Mucosa of rectum (tissue), 2 donors: ENCODE data around the gene CLUH.

Source experiments
- H3K27ac ChIP-seq, 2 donors: one replicate each; pipeline ENCODE4 v1.7.0; 2013; ENCODE audit warnings: inconsistent platforms in 2 of 2, low read depth in 2 of 2, low read length in 2 of 2
- H3K27me3 ChIP-seq, 2 donors: one replicate each; pipeline ENCODE4 v1.7.0; 2013; ENCODE audit warnings: low read length in 2 of 2; ENCODE audit not compliant: control insufficient read depth in 2 of 2, insufficient read depth in 2 of 2
- H3K36me3 ChIP-seq, 2 donors: one replicate each; pipeline ENCODE4 v1.7.0; 2013; ENCODE audit warnings: low read length in 2 of 2; ENCODE audit not compliant: control insufficient read depth in 2 of 2, insufficient read depth in 2 of 2
- H3K4me1 ChIP-seq, 2 donors: one replicate each; pipeline ENCODE4 v1.7.0; 2013; ENCODE audit warnings: low read length in 2 of 2, mild to moderate bottlenecking in 1 of 2; ENCODE audit not compliant: control insufficient read depth in 2 of 2, insufficient read depth in 2 of 2
- H3K4me3 ChIP-seq, 2 donors: one replicate each; pipeline ENCODE4 v1.7.0; 2013; ENCODE audit warnings: low read length in 2 of 2
- H3K9ac ChIP-seq, 2 donors: one replicate each; pipeline ENCODE4 v1.7.0; 2013; ENCODE audit warnings: low read length in 2 of 2, low read depth in 1 of 2, mild to moderate bottlenecking in 1 of 2
- H3K9me3 ChIP-seq, 2 donors: one replicate each; pipeline ENCODE4 v1.7.0; 2013; ENCODE audit warnings: low read length in 2 of 2; ENCODE audit not compliant: control insufficient read depth in 2 of 2
- donor health status: healthy.
- donor health status: Normal muscosa, but diverticular disease.

CLUH gene

GRCh38 chr17:2721603-2722002 is 10.0 kb upstream of the CLUH start:
- H3K9ac ChIP-seq = no peak overlapping the region
- peaks cover 0 to 4% of the 10 kb centered on the region in 2 donors for H3K27me3 ChIP-seq
- no peak overlapping the region for H3K27ac ChIP-seq
- H3K36me3 ChIP-seq = no peaks in the 10 kb centered on the region
- no peaks in the 10 kb centered on the region for H3K9me3 ChIP-seq
- H3K4me1 ChIP-seq = peaks cover 0 to 7% of the 10 kb centered on the region in 2 donors
- no peak overlapping the region for H3K4me3 ChIP-seq

GRCh38 chr17:2719861-2720260 is 8.3 kb upstream of the CLUH start:
- Histone ChIP-seq H3K4me1 (peaks cover 0 to 5% of the 10 kb centered on the region in 2 donors), H3K27ac (no peak overlapping the region), H3K4me3 (no peak overlapping the region), H3K9me3 (no peaks in the 10 kb centered on the region), H3K36me3 (no peaks in the 10 kb centered on the region), H3K27me3 (no peaks in the 10 kb centered on the region), H3K9ac (no peak overlapping the region)

GRCh38 chr17:2718150-2718938 is 6.8 kb upstream of the CLUH start:
- H3K27me3 ChIP-seq = no peaks in the 10 kb centered on the region
- H3K4me1 ChIP-seq = peaks cover 0 to 2% of the 10 kb centered on the region in 2 donors
- no peak overlapping the region for H3K4me3 ChIP-seq
- no peak overlapping the region for H3K9ac ChIP-seq
- H3K9me3 ChIP-seq = no peaks in the 10 kb centered on the region
- H3K36me3 ChIP-seq = no peaks in the 10 kb centered on the region
- peak overlapping the region in 1 of 2 donors; percentile 15 for H3K27ac ChIP-seq

GRCh38 chr17:2716649-2717048 is 5.1 kb upstream of the CLUH start:
- H3K4me3 ChIP-seq = no peak overlapping the region
- H3K36me3 ChIP-seq = no peaks in the 10 kb centered on the region
- H3K9ac ChIP-seq = no peak overlapping the region
- H3K9me3 ChIP-seq = no peaks in the 10 kb centered on the region
- no peak overlapping the region for H3K27ac ChIP-seq
- peaks cover 9 to 11% of the 10 kb centered on the region in 2 donors for H3K4me1 ChIP-seq
- H3K27me3 ChIP-seq = no peaks in the 10 kb centered on the region

GRCh38 chr17:2713881-2714280 is 2.3 kb upstream of the CLUH start:
- no peak overlapping the region for H3K27ac ChIP-seq
- H3K27me3 ChIP-seq = no peaks in the 10 kb centered on the region
- no peak overlapping the region for H3K4me3 ChIP-seq
- no peak overlapping the region for H3K9ac ChIP-seq
- no peaks in the 10 kb centered on the region for H3K36me3 ChIP-seq
- no peaks in the 10 kb centered on the region for H3K9me3 ChIP-seq
- H3K4me1 ChIP-seq = peaks cover 28% of the 10 kb centered on the region in 2 donors

- Histone ChIP-seq H3K27me3 (no peaks in the 10 kb centered on the region), H3K9ac (peak overlapping the region; percentile 87 to 91), H3K36me3 (no peaks in the 10 kb centered on the region), H3K9me3 (no peaks in the 10 kb centered on the region), H3K27ac (peak overlapping the region; percentile 89), H3K4me3 (peak overlapping the region; percentile 79 to 88), H3K4me1 (peaks cover 39 to 40% of the 10 kb centered on the region in 2 donors)
Observed at GRCh38 chr17:2712300-2713043, 908 bp upstream of the CLUH start.

GRCh38 chr17:2710803-2711607 is 559 bp downstream of the CLUH start:
- Histone ChIP-seq H3K27ac (peak overlapping the region; percentile 88 to 89), H3K27me3 (no peaks in the 10 kb centered on the region), H3K36me3 (no peaks in the 10 kb centered on the region), H3K4me3 (peak overlapping the region; percentile 70 to 80), H3K9ac (peak overlapping the region; percentile 64 to 91), H3K4me1 (peaks cover 39 to 40% of the 10 kb centered on the region in 2 donors), H3K9me3 (no peaks in the 10 kb centered on the region)

- peaks cover 39 to 40% of the 10 kb centered on the region in 2 donors for H3K4me1 ChIP-seq
- H3K4me3 ChIP-seq = peak overlapping the region; percentile 70 to 80
- no peaks in the 10 kb centered on the region for H3K27me3 ChIP-seq
- peak overlapping the region; percentile 64 to 91 for H3K9ac ChIP-seq
- H3K36me3 ChIP-seq = no peaks in the 10 kb centered on the region
- H3K27ac ChIP-seq = peak overlapping the region; percentile 88 to 89
- no peaks in the 10 kb centered on the region for H3K9me3 ChIP-seq
Observed at GRCh38 chr17:2710071-2710802, 1.3 kb downstream of the CLUH start.

- H3K4me1 ChIP-seq = peaks cover 39 to 40% of the 10 kb centered on the region in 2 donors
- H3K27ac ChIP-seq = peak overlapping the region; percentile 88 to 89
- no peaks in the 10 kb centered on the region for H3K27me3 ChIP-seq
- H3K9me3 ChIP-seq = no peaks in the 10 kb centered on the region
- peaks cover under 1% of the 10 kb centered on the region in 2 donors for H3K36me3 ChIP-seq
- peak overlapping the region; percentile 54 to 80 for H3K4me3 ChIP-seq
- peak overlapping the region; percentile 56 to 91 for H3K9ac ChIP-seq
Observed at GRCh38 chr17:2709183-2709661, 2.3 kb downstream of the CLUH start.
